GM18526 (cell line): ENCODE measurements around the gene ANKRD13D.

ENCODE experiments used
- POLR2A ChIP-seq: IDR thresholded peaks from 3 replicates; pipeline ENCODE4 v1.6.1; 2011; ENCODE audit not compliant: insufficient read length; ENCODE audit errors: extremely low read depth

The ANKRD13D gene

GRCh38 chr11:67310246-67311050, 21.3 kb downstream of the ANKRD13D start:
- no peak for TF ChIP-seq POLR2A

- no peak for TF ChIP-seq POLR2A
These were observed 22.0 kb downstream of the ANKRD13D start for GRCh38 chr11:67311051-67311555.

GRCh38 chr11:67311556-67312082, 22.5 kb downstream of the ANKRD13D start:
- no peak for TF ChIP-seq POLR2A

- TF ChIP-seq POLR2A, result no peak
These were observed 23.3 kb downstream of the ANKRD13D start for GRCh38 chr11:67312187-67313021.

- TF ChIP-seq POLR2A, result no peak
These were observed 24.2 kb downstream of the ANKRD13D start for GRCh38 chr11:67313125-67313890.

GRCh38 chr11:67314218-67314617, 25.1 kb downstream of the ANKRD13D start:
- no peak for TF ChIP-seq POLR2A

- no peak for TF ChIP-seq POLR2A
These were observed 26.3 kb downstream of the ANKRD13D start for GRCh38 chr11:67315325-67315909.

- TF ChIP-seq POLR2A, result no peak
These were observed 27.7 kb downstream of the ANKRD13D start for GRCh38 chr11:67316882-67317204.

- peak; percentile 62 for TF ChIP-seq POLR2A
These were observed 28.2 kb downstream of the ANKRD13D start for GRCh38 chr11:67317205-67317887.

GRCh38 chr11:67317888-67318555, 28.9 kb downstream of the ANKRD13D start:
- no peak for TF ChIP-seq POLR2A

- TF ChIP-seq POLR2A, result no peak
These were observed 30.9 kb downstream of the ANKRD13D start for GRCh38 chr11:67320011-67320410.

- no peak for TF ChIP-seq POLR2A
These were observed 31.6 kb downstream of the ANKRD13D start for GRCh38 chr11:67320691-67321090.

- no peak for TF ChIP-seq POLR2A
These were observed 32.3 kb downstream of the ANKRD13D start for GRCh38 chr11:67321313-67321871.

GRCh38 chr11:67322049-67322448, 32.9 kb downstream of the ANKRD13D start:
- TF ChIP-seq POLR2A, result no peak

GRCh38 chr11:67323526-67323925, 34.4 kb downstream of the ANKRD13D start:
- TF ChIP-seq POLR2A, result no peak
